Esophagus mucosa (tissue), 1 donor: ENCODE data around the gene PCDH19. TPM values are rescaled to one million over a fixed set of nuclear protein-coding genes. Genes with fewer than 3 reads are reported as not detected.

Experiments
- ATAC-seq: fragments of 200-7000 bp; cut with Tn5 transposase; one replicate; pipeline ENCODE4 v1.9.1; 2020
- total RNA-seq: library from RNA; stranded (reverse); gene quantifications from one replicate; pipeline ENCODE4 v1.2.4, GENCODE V29; 2023
- donor health status: DM: yes; HTN: yes; CAD: no.

The PCDH19 gene
- total RNA-seq, 1 donor from 2014 or later, result 0.64 TPM

- ATAC-seq, result no peak
Observed at GRCh38 chrX:100405424-100405823, 4.6 kb downstream of the PCDH19 start.

GRCh38 chrX:100404851-100405250, 5.2 kb downstream of the PCDH19 start:
- no peak for ATAC-seq

- no peak for ATAC-seq
Observed at GRCh38 chrX:100395781-100396180, 14.3 kb downstream of the PCDH19 start.

- peak; percentile 39 for ATAC-seq
Observed at GRCh38 chrX:100381619-100382018, 28.5 kb downstream of the PCDH19 start.

- no peak for ATAC-seq
Observed at GRCh38 chrX:100379388-100379986, 30.6 kb downstream of the PCDH19 start.

- ATAC-seq, result no peak
Observed at GRCh38 chrX:100377826-100378225, 32.2 kb downstream of the PCDH19 start.

- ATAC-seq, result peak; percentile 73
Observed at GRCh38 chrX:100376576-100376975, 33.5 kb downstream of the PCDH19 start.

- no peak for ATAC-seq
Observed at GRCh38 chrX:100373673-100374072, 36.4 kb downstream of the PCDH19 start.

- ATAC-seq, result peak; percentile 70
Observed at GRCh38 chrX:100368167-100368566, 41.9 kb downstream of the PCDH19 start.

- no peak for ATAC-seq
Observed at GRCh38 chrX:100363896-100364295, 46.2 kb downstream of the PCDH19 start.

- no peak for ATAC-seq
Observed at GRCh38 chrX:100358766-100359165, 51.3 kb downstream of the PCDH19 start.

- no peak for ATAC-seq
Observed at GRCh38 chrX:100356351-100356896, 53.6 kb downstream of the PCDH19 start.

GRCh38 chrX:100355680-100356079, 54.4 kb downstream of the PCDH19 start:
- ATAC-seq, result no peak

- no peak for ATAC-seq
Observed at GRCh38 chrX:100353326-100353725, 56.7 kb downstream of the PCDH19 start.

GRCh38 chrX:100350704-100351489, 59.2 kb downstream of the PCDH19 start:
- ATAC-seq, result no peak

GRCh38 chrX:100349391-100349790, 60.7 kb downstream of the PCDH19 start:
- ATAC-seq, result no peak

GRCh38 chrX:100341142-100341510, 68.9 kb downstream of the PCDH19 start:
- ATAC-seq, result no peak

GRCh38 chrX:100340491-100341141, 69.5 kb downstream of the PCDH19 start:
- no peak for ATAC-seq

GRCh38 chrX:100328351-100328750, 81.7 kb downstream of the PCDH19 start:
- no peak for ATAC-seq

GRCh38 chrX:100319716-100320115, 90.4 kb downstream of the PCDH19 start:
- no peak for ATAC-seq

GRCh38 chrX:100316987-100317386, 93.1 kb downstream of the PCDH19 start:
- peak; percentile 59 for ATAC-seq

GRCh38 chrX:100315566-100315965, 94.5 kb downstream of the PCDH19 start:
- no peak for ATAC-seq

- peak; percentile 43 for ATAC-seq
Observed at GRCh38 chrX:100299559-100299958, 110.5 kb downstream of the PCDH19 start.

GRCh38 chrX:100297728-100298127, 112.3 kb downstream of the PCDH19 start:
- ATAC-seq, result no peak
